Measurements from ENCODE around the gene PDZD2.

- no peak for TF ChIP-seq POLR2A (IDR thresholded peaks at IDR 0.05)
- TF ChIP-seq CTCF (IDR thresholded peaks at IDR 0.05): peak in 7 of 12 donors; percentile 13 to 42 (median 31)
Observed at GRCh38 chr5:31855134-31856040, 216.5 kb downstream of the PDZD2 start.

Measured in heart left ventricle (tissue), 13 donors.